Activated CD8-positive, alpha-beta T cell treated with anti-CD3 and anti-CD28 coated beads, Interleukin-2, amount 10 ng/mL, durations not matched to agents 7 days and 5 days (primary cell): ENCODE measurements around the gene GRIK2. TPM values are rescaled to one million over a fixed set of nuclear protein-coding genes. Genes with fewer than 3 reads are reported as not detected.
"Not testable (repeated sequence)": the region's sequence is repeated elsewhere in the genome, so short reads cannot be mapped to it uniquely, and the experiment has no call there.

ENCODE experiments used
- ATAC-seq: fragments of 150-1000 bp; cut with Tn5 transposase; one replicate; pipeline ENCODE4 v1.10.0; 2021; ENCODE audit warnings: moderate library complexity
- CTCF ChIA-PET: fragments of 350-600 bp; sonication (Branson Sonifier 250); formaldehyde crosslinking; loops from one replicate; lab custom pipeline; 2021; ENCODE audit warnings: antibody characterized with exemption; lab: Charles Lee
- POLR2A ChIA-PET: fragments of 350-600 bp; sonication (Branson Sonifier 250); formaldehyde crosslinking; loops from one replicate; lab custom pipeline; 2021; ENCODE audit warnings: antibody characterized with exemption; lab: Charles Lee
- DNase-seq: peaks from one replicate; pipeline ENCODE4 v3.0.0-alpha.2; 2020
- H3K27ac Mint-ChIP-seq: one replicate; pipeline ENCODE4 v1.8.0; 2021; ENCODE audit warnings: mild to moderate bottlenecking, mixed read lengths
- H3K27me3 Mint-ChIP-seq: one replicate; pipeline ENCODE4 v1.8.0; 2021; ENCODE audit warnings: low read depth, mixed read lengths
- H3K36me3 Mint-ChIP-seq: one replicate; pipeline ENCODE4 v1.8.0; 2021; ENCODE audit warnings: low read depth, mixed read lengths
- H3K4me1 Mint-ChIP-seq: one replicate; pipeline ENCODE4 v1.8.0; 2021; ENCODE audit warnings: low read depth, mixed read lengths
- H3K4me3 Mint-ChIP-seq: one replicate; pipeline ENCODE4 v1.8.0; 2021; ENCODE audit warnings: mild to moderate bottlenecking, mixed read lengths
- H3K9me3 Mint-ChIP-seq: one replicate; pipeline ENCODE4 v1.8.0; 2022; ENCODE audit warnings: mixed read lengths; ENCODE audit not compliant: insufficient read depth
- total RNA-seq, 2 experiments: library from RNA; stranded (reverse); gene quantifications; one replicate each; pipeline ENCODE4 v1.2.3, GENCODE V29; 2021

The GRIK2 gene
- total RNA-seq, 2 experiments from 2014 or later = not detected

DNA sequence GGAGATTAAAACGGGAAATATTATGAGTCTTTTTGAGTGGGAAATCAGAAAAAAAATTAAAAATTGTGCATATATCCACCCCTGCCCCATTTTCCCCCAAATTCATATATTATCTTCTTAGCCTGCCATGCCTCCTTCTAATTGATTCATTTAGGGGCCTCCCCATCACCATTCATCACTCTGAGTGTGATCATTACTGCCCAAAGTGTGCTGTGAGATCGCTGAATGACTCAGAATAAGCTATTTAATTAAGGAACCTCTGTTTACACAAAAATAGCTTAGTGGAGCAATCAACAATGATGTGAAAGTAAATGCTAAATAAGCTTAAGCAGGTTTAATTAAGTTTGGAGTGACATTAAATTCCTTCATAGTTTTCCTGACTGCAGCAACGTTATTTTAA, 645.5 kb downstream of the GRIK2 start:
- no peaks in the 10 kb centered on the region for H3K27me3 Mint-ChIP-seq
- DNase-seq (no peak), ATAC-seq (no peak)
- H3K4me1 Mint-ChIP-seq = no peaks in the 10 kb centered on the region
- no peaks in the 10 kb centered on the region for H3K36me3 Mint-ChIP-seq
- CTCF ChIA-PET = no interaction called here
- no peak overlapping the region for H3K4me3 Mint-ChIP-seq
- H3K27ac Mint-ChIP-seq = no peak overlapping the region
- no peaks in the 10 kb centered on the region for H3K9me3 Mint-ChIP-seq
- POLR2A ChIA-PET = no interaction called here

DNA sequence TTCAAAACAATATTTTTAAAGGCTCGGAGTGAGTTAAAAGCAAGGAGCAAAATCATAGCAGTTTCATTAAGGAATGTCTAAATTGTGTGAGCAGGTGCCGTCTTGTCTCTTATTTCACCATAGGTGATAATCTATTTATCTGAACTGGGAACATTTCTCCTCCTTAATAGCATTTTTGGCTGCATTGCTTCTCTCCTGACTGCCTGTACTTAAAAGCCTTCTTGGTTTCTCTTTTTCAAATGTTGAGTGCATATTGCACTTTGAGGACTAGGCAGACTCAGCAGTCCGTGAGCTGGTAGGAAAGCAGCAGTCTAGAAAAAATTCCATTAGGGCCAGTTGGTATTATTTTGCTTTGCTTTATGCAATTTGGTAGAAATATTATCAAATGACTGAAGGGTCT, 645.9 kb downstream of the GRIK2 start:
- ChIA-PET POLR2A (no interaction called here), CTCF (no interaction called here)
- H3K4me1 Mint-ChIP-seq = no peaks in the 10 kb centered on the region
- no peak for ATAC-seq
- H3K27me3 Mint-ChIP-seq = no peaks in the 10 kb centered on the region
- no peak for DNase-seq
- H3K36me3 Mint-ChIP-seq = no peaks in the 10 kb centered on the region
- H3K27ac Mint-ChIP-seq = no peak overlapping the region
- H3K9me3 Mint-ChIP-seq = no peaks in the 10 kb centered on the region
- H3K4me3 Mint-ChIP-seq = no peak overlapping the region

DNA sequence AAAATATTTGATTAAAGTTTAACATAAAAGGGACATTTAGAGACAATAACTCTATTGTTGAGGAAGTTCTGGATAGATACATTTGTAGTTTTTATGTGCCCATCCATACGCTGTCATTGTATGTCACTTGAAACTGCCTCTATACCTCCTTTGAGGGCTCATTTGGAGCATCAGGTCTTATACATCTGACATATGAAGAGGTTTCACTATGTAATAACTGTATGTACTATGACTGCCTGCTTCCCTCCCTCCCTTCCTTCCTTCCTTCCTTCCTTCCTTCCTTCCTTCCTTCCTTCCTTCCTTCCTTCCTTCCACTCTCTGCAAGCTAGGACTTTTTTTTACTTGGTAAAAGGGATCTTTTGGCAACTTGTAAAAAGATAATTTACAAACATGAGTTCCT, 657.5 kb downstream of the GRIK2 start:
- no peak overlapping the region for H3K4me3 Mint-ChIP-seq
- no peak overlapping the region for H3K27ac Mint-ChIP-seq
- no peaks in the 10 kb centered on the region for H3K36me3 Mint-ChIP-seq
- ATAC-seq = no peak
- H3K9me3 Mint-ChIP-seq = no peaks in the 10 kb centered on the region
- H3K27me3 Mint-ChIP-seq = no peaks in the 10 kb centered on the region
- no peaks in the 10 kb centered on the region for H3K4me1 Mint-ChIP-seq
- DNase-seq = no peak
- POLR2A ChIA-PET = no interaction called here
- CTCF ChIA-PET = no interaction called here

DNA sequence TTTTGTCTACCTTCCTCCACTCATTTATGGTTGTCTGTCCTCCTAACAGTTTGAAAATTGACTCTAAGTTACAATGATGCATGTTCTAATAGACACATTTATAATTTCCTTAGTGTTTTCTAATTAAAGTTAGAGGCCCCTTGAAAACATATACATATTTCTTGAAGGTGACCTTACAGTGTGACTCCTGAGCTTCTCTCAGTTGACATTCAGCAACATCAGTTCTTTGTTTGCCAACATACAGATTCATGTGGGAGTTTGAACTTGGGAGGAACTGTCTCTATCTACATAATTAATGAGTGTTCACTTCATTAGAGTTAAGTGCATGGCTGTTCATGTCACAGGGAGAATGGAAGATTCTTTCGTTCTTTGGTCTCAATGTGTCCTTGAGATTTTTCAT, 658.2 kb downstream of the GRIK2 start:
- Mint-ChIP-seq H3K36me3 (no peaks in the 10 kb centered on the region), H3K27ac (no peak overlapping the region), H3K27me3 (no peaks in the 10 kb centered on the region), H3K4me1 (no peaks in the 10 kb centered on the region), H3K9me3 (no peaks in the 10 kb centered on the region), H3K4me3 (no peak overlapping the region)
- no peak for ATAC-seq
- ChIA-PET CTCF (no interaction called here), POLR2A (no interaction called here)
- DNase-seq = no peak

DNA sequence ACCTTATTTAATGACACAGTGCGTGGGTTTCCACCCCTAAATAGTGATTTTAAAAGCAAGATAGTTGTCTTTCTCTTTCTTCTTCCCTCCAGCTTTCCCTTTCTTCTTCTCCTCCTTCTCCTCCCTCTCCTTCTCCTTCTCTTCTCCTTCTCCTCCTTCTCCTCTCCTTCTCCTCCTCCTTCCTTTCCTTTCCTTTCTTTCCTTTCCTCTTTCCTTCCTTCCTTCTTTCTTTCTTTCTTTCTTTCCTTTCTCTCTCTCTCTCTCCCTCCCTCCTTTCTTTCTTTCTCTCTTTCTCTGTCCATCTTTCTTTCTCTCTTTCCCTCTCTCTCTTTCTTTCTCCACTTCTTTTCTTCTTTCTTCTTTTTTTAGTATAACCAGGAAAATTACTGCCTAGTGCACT, 670.6 kb downstream of the GRIK2 start:
- no peak for ATAC-seq
- H3K27me3 Mint-ChIP-seq = no peaks in the 10 kb centered on the region
- H3K4me3 Mint-ChIP-seq = no peak overlapping the region
- ChIA-PET POLR2A (no interaction called here), CTCF (no interaction called here)
- H3K4me1 Mint-ChIP-seq = no peaks in the 10 kb centered on the region
- no peaks in the 10 kb centered on the region for H3K36me3 Mint-ChIP-seq
- no peaks in the 10 kb centered on the region for H3K9me3 Mint-ChIP-seq
- no peak for DNase-seq
- H3K27ac Mint-ChIP-seq = no peak overlapping the region

DNA sequence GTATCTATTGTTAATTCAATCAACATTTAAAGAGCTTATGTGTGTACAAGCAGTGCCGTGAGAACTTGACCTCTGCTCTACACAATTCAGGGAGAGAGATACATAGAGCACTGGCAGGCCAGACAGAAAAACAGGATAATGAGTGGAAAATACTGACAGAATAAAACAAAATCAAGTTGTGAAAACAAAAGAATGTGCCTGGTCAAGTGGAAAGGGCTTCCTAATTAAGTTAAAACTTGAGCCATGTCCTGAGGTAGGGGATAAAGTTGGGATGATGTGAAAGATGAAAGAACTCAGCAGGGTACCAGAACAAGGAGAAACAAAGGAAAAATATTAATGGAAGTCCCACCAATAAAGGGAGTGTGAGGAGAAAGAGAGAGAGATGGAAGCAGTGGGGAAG, 672.8 kb downstream of the GRIK2 start:
- CTCF ChIA-PET = no interaction called here
- Mint-ChIP-seq H3K36me3 (no peaks in the 10 kb centered on the region), H3K27me3 (no peaks in the 10 kb centered on the region), H3K27ac (no peak overlapping the region), H3K4me1 (no peaks in the 10 kb centered on the region), H3K4me3 (no peak overlapping the region), H3K9me3 (no peaks in the 10 kb centered on the region)
- DNase-seq (no peak), ATAC-seq (no peak)
- POLR2A ChIA-PET = no interaction called here

DNA sequence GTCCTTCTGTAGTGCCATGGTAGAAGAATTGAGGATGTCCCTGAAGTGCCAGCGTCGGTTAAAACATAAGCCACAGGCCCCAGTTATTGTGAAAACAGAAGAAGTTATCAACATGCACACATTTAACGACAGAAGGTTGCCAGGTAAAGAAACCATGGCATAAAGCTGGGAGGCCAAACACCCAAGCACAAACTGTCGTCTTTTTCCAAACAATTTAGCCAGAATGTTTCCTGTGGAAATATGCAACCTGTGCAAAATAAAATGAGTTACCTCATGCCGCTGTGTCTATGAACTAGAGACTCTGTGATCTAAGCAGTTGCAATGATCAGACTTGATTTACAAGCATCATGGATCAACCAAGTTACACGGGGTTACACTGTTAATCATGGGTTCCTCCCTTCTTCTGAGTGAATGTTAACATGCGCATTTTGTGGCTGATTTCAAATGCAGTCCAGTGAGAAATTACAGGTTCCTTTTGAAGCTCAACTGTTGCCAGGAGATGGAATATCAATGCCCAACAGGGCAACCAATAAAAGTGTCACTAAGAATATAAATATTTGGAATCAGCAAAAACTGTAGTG, 674.9 kb downstream of the GRIK2 start:
- no peaks in the 10 kb centered on the region for H3K36me3 Mint-ChIP-seq
- no peaks in the 10 kb centered on the region for H3K9me3 Mint-ChIP-seq
- no peak for ATAC-seq

DNA sequence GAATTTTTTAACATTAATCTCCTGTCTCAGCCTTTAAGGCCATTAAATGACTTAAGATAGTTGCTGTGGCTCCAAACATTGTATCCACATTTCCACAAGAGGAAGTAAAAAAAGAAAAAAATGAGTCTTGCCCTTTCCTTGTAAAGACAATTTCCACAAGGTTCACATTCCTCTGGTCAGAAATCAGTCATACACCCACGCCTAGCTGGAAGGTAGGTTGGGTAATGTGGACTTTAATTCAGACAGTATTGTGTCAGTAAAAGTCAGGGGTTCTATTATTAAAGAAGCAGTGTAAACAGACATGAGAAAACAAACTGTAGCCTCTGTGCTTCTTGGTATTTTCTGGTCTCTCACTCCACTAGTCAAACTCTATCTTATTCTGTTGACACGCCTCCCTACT, 682.0 kb downstream of the GRIK2 start:
- ATAC-seq (no peak), DNase-seq (no peak)
- H3K9me3 Mint-ChIP-seq = peaks cover 10% of the 10 kb centered on the region
- CTCF ChIA-PET = no interaction called here
- no peaks in the 10 kb centered on the region for H3K36me3 Mint-ChIP-seq
- no peaks in the 10 kb centered on the region for H3K27me3 Mint-ChIP-seq
- no peak overlapping the region for H3K4me3 Mint-ChIP-seq
- POLR2A ChIA-PET = no interaction called here
- H3K27ac Mint-ChIP-seq = no peak overlapping the region
- no peaks in the 10 kb centered on the region for H3K4me1 Mint-ChIP-seq

More for the DNA sequence above, 674.9 kb downstream of the GRIK2 start:
- Mint-ChIP-seq H3K27ac (no peak overlapping the region), H3K4me1 (no peaks in the 10 kb centered on the region), H3K4me3 (no peak overlapping the region), H3K27me3 (no peaks in the 10 kb centered on the region)
- POLR2A ChIA-PET = no interaction called here
- no peak for DNase-seq
- CTCF ChIA-PET = no interaction called here

DNA sequence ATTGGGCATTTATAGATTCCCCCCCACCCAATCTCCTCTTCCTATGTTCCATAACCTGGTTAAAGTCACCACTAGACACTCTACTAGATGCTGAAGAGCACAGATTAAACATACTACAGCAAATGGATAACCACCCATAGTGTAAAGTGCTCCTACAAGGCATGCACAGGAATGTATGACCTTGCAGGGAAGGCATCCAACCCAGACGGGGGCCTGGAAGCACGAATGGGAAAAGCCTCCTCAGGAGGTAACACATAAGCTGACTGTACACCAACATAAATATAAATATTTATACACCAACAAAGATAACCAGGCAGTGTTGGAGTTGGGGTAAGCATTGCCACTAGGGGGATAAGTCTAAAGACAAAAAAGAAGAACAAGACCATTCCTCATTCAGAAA, 691.7 kb downstream of the GRIK2 start:
- DNase-seq = no peak
- no peaks in the 10 kb centered on the region for H3K27me3 Mint-ChIP-seq
- no peaks in the 10 kb centered on the region for H3K36me3 Mint-ChIP-seq
- H3K9me3 Mint-ChIP-seq = peaks cover 3% of the 10 kb centered on the region
- no peak for ATAC-seq
- POLR2A ChIA-PET = no interaction called here
- no peaks in the 10 kb centered on the region for H3K4me1 Mint-ChIP-seq
- H3K4me3 Mint-ChIP-seq = no peak overlapping the region
- CTCF ChIA-PET = no interaction called here
- no peak overlapping the region for H3K27ac Mint-ChIP-seq

DNA sequence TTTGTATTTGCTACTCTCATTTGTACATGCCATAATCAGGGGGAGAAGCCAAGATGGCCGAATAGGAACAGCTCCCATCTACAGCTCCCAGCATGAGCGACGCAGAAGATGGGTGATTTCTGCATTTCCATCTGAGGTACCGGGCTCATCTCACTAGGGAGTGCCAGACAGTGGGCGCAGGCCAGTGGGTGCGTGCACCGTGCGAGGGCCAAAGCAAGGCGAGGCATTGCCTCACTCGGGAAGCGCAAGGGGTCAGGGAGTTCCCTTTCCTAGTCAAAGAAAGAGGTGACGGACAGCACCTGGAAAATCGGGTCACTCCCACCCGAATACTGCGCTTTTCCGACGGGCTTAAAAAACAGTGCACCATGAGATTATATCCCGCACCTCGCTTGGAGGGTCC, 694.7 kb downstream of the GRIK2 start:
- H3K27me3 Mint-ChIP-seq, ATAC-seq, POLR2A ChIA-PET, H3K9me3 Mint-ChIP-seq, H3K27ac Mint-ChIP-seq, CTCF ChIA-PET, H3K4me1 Mint-ChIP-seq, H3K4me3 Mint-ChIP-seq, H3K36me3 Mint-ChIP-seq, DNase-seq: not testable (repeated sequence)

DNA sequence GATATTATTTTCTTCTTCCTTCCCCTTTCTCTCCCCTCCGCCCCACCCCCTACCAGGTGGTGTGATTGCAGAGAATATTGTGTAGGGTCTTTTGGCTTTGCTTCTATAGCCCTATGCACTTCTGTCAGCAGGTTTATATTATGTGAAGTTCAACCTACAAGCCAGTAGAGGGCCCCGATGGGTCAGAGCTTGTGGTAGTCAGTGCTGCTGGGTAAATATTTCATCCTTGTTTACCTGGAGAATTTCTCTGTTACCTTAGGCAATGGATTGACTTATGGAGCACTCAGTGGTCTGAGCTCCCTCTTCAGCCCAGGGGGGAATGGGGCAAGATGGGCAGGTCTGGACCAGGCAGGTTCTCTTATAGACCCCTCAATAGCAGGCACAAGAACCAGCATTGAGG, 720.9 kb downstream of the GRIK2 start:
- Mint-ChIP-seq H3K4me1 (no peaks in the 10 kb centered on the region), H3K36me3 (no peaks in the 10 kb centered on the region), H3K4me3 (no peak overlapping the region), H3K27ac (no peak overlapping the region), H3K9me3 (peaks cover 9% of the 10 kb centered on the region), H3K27me3 (no peaks in the 10 kb centered on the region)
- ATAC-seq (no peak), DNase-seq (no peak)
- ChIA-PET POLR2A (no interaction called here), CTCF (no interaction called here)

DNA sequence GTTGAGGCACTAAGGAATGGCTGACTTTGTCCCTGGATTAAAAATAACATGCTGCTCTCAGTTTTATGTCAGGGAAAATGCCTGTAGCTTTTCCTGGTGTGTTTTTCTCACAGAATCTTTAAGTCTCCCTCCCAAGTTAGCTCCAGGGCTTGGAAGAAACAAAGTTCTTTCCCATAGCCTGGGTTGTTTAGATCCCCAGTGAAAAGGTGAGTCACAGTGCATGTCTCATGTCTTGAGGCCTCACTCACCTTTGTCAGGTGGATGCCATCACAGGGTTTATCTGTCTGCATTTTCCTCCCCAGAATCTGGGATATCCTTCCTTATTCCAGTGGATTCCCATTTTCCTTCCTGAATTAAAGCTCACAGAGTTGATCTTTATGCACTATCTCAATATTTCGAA, 722.4 kb downstream of the GRIK2 start:
- no peak overlapping the region for H3K4me3 Mint-ChIP-seq
- no peaks in the 10 kb centered on the region for H3K36me3 Mint-ChIP-seq
- no peaks in the 10 kb centered on the region for H3K4me1 Mint-ChIP-seq
- no peaks in the 10 kb centered on the region for H3K27me3 Mint-ChIP-seq
- ATAC-seq (no peak), DNase-seq (no peak)
- H3K27ac Mint-ChIP-seq = no peak overlapping the region
- peaks cover 5% of the 10 kb centered on the region for H3K9me3 Mint-ChIP-seq
- POLR2A ChIA-PET = no interaction called here
- CTCF ChIA-PET = no interaction called here

DNA sequence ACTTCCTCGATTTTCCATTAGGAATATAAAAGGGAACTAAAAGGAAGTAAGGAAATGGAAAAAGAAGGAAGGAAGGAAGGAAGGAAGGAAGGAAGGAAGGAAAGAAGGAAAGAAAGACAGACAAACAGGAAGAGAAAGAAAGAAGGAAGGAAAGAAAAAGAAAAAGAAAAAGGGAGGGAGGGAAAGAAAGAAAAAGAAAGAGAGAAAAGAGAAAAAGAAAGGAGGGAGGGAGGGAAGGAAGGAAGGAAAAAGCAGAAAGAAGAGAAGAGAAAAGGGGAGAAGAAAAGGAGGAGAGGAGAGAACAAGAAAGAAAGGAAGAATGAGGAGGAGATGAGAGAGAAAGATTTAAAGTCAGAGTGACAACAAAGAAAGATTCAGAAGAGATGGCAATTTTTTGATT, 724.5 kb downstream of the GRIK2 start:
- ChIA-PET POLR2A (no interaction called here), CTCF (no interaction called here)
- no peak overlapping the region for H3K27ac Mint-ChIP-seq
- H3K9me3 Mint-ChIP-seq = peaks cover 5% of the 10 kb centered on the region
- H3K4me1 Mint-ChIP-seq = no peaks in the 10 kb centered on the region
- no peak for ATAC-seq
- no peak overlapping the region for H3K4me3 Mint-ChIP-seq
- H3K36me3 Mint-ChIP-seq = no peaks in the 10 kb centered on the region
- H3K27me3 Mint-ChIP-seq = no peaks in the 10 kb centered on the region
- no peak for DNase-seq
